ENCODE results near the gene GSDME.
"Not testable (repeated sequence)": the region's sequence is repeated elsewhere in the genome, so short reads cannot be mapped to it uniquely, and the experiment has no call there.

Gene GSDME

GRCh38 chr7:24735594-24735993, 21.7 kb downstream of the GSDME start:
- CTCF ChIA-PET, POLR2A ChIA-PET: not testable (repeated sequence)

More at GRCh38 chr7:24735594-24735993, 21.7 kb downstream of the GSDME start:
- not testable (repeated sequence) for H3K9me3 ChIP-seq (ENCODE audit: control insufficient read depth, insufficient read depth, low read depth, low read length); H3K27ac ChIP-seq (ENCODE audit: extremely low read depth, low read depth, low read length); H3K4me1 ChIP-seq (ENCODE audit: control insufficient read depth, insufficient read depth, low read length); H3K4me3 ChIP-seq (ENCODE audit: low read depth, low read length); H3K36me3 ChIP-seq (ENCODE audit: control insufficient read depth in 2 of 2, insufficient read depth in 1 of 2, low read length in 2 of 2)
- 0 out of 2 replicates have a peak, but pooled peaks have one; percentile 38 for TF ChIP-seq ZNF560 (tag by site-specific recombination; IDR thresholded peaks at IDR 0.05; ENCODE audit: borderline replicate concordance)
- peak; percentile 56 for TF ChIP-seq ZNF529 (tag by site-specific recombination; IDR thresholded peaks at IDR 0.05; ENCODE audit: insufficient replicate concordance)
- TF ChIP-seq REST (tag by site-specific recombination; IDR thresholded peaks at IDR 0.05) = peak; percentile 36; the same call in 1 of the 2 replicates
- peak; percentile 20; the same call in 1 of the 2 replicates for TF ChIP-seq ZNF654 (tag by site-specific recombination; IDR thresholded peaks at IDR 0.05; ENCODE audit: low read depth)
- TF ChIP-seq ZNF354C (tag by site-specific recombination; IDR thresholded peaks at IDR 0.05; ENCODE audit: borderline replicate concordance, low read depth) = 0 out of 2 replicates have a peak, but pooled peaks have one; percentile 30
- 0 out of 2 replicates have a peak, but pooled peaks have one; percentile 24 for TF ChIP-seq ZNF266 (tag by site-specific recombination; IDR thresholded peaks at IDR 0.05; ENCODE audit: low read depth)
- TF ChIP-seq ZNF341 (tag by site-specific recombination; IDR thresholded peaks at IDR 0.05; ENCODE audit: low read depth) = 0 out of 2 replicates have a peak, but pooled peaks have one; percentile 27
- TF ChIP-seq ZNF510 (tag by site-specific recombination; IDR thresholded peaks at IDR 0.05; ENCODE audit: insufficient replicate concordance) = peak; percentile 56
- peak; percentile 71 for TF ChIP-seq ZNF555 (tag by site-specific recombination; conservative IDR thresholded peaks at IDR 0.05)
- 0 out of 2 replicates have a peak, but pooled peaks have one; percentile 18 for TF ChIP-seq ZNF629 (tag by site-specific recombination; IDR thresholded peaks at IDR 0.05)
- 0 out of 2 replicates have a peak, but pooled peaks have one; percentile 31 for TF ChIP-seq ZBTB1 (tag by site-specific recombination; IDR thresholded peaks at IDR 0.05)
- peak; percentile 65 for TF ChIP-seq ZBTB11 (tag by site-specific recombination; conservative IDR thresholded peaks at IDR 0.05; ENCODE audit: low read depth)
- TF ChIP-seq ZNF623 (tag by site-specific recombination; IDR thresholded peaks at IDR 0.05) = peak; percentile 51
- TF ChIP-seq ZNF558 (tag by site-specific recombination; IDR thresholded peaks at IDR 0.05) = 0 out of 2 replicates have a peak, but pooled peaks have one; percentile 27
- peak; percentile 55 for TF ChIP-seq ZBTB8A (tag by site-specific recombination; IDR thresholded peaks at IDR 0.05)
- TF ChIP-seq ZNF140 (tag by site-specific recombination; IDR thresholded peaks at IDR 0.05) = peak; percentile 46; the same call in 1 of the 2 replicates
- 0 out of 2 replicates have a peak, but pooled peaks have one; percentile 7 for TF ChIP-seq ZNF292 (tag by site-specific recombination; IDR thresholded peaks at IDR 0.05; ENCODE audit: borderline replicate concordance, low read depth)
- peak; percentile 74 for TF ChIP-seq ZNF426 (tag by site-specific recombination; IDR thresholded peaks at IDR 0.05)
- TF ChIP-seq ZNF433 (tag by site-specific recombination; IDR thresholded peaks at IDR 0.05; ENCODE audit: low read depth) = peak; percentile 27; the same call in 1 of the 2 replicates
- peak; percentile 87; the same call in 1 of the 2 replicates for TF ChIP-seq ZNF394 (tag by site-specific recombination; IDR thresholded peaks at IDR 0.05; ENCODE audit: borderline replicate concordance)
- TF ChIP-seq ZNF518A (tag by site-specific recombination; conservative IDR thresholded peaks at IDR 0.05; ENCODE audit: low read depth) = peak; percentile 74

Data from HEK293 (cell line).